ENCODE results near the gene GARRE1. TPM values are rescaled to one million over a fixed set of nuclear protein-coding genes. Genes with fewer than 3 reads are reported as not detected.
A peak's percentile ranks its signal among the peaks of the same experiment; 100 is the strongest.
"Not testable (repeated sequence)": the region's sequence is repeated elsewhere in the genome, so short reads cannot be mapped to it uniquely, and the experiment has no call there.

The GARRE1 gene
- total RNA-seq, 1 donor from 2014 or later, result 9.2 TPM

DNA sequence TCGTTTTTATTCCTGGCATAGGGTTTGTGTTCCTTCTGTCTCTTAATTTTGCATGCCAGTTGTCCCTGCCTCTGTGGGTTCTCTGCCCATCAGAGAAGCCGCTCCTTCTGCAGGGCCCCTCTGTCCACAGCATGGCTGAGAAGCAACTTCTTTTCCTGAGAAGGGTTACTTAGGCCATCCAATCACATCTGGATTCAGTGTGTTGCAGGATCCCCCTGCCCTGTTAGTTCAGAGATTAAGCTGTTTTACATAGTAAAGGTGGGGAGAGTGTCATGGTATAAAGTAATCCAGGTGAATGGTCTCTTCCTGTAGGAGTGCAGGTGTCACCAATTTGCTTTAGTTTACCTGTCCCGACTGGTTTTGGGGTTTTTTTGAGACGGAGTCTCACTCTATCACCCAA is 22.9 kb upstream of the GARRE1 start:
- DNase-seq (ENCODE audit: low spot score), result no peak
- ATAC-seq, result no peak

DNA sequence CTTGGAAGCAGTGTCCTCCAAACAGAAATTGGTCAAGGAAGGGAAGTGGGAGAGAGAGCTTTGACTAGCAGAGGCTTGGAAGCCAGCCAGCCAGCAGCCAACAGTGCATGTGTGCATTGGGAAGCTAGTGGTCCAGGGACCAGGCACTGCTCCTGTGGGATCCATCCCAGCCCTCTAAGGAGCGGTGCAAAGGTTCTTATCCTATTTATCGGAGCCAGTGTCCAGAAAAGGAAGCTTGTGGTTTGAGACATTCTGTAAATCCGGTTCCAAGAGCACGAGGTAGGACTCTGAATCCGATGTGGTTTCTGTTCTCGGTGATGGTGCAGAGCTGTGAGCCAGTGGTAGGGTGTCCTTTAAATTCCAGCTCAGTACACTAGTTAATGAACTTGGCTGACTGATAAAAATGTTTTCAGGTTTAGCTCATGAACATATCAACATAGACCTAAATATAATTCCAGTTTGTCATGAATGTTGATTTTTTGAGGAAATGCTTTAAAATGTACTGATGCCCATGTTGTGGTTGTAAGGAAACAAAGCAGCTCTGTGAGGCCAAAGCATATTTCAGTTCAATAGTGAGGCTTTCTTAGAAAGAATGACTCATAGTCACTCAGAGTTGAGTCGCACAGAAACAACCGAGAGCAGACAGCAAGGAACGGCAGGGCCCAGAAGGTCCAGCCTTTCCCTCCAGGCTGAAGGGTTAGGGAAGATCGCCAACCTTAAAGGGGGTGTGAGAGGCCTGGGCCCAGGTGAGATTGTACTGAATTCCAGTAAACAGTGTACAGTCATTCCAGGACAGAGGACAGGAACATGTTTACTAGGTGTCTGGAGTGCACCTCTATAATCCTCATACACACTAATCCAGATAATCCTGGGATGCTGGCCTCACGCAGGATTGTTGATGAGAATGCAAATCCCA is 21.5 kb upstream of the GARRE1 start:
- DNase-seq (ENCODE audit: low spot score) (no peak), ATAC-seq (peak; percentile 14)

DNA sequence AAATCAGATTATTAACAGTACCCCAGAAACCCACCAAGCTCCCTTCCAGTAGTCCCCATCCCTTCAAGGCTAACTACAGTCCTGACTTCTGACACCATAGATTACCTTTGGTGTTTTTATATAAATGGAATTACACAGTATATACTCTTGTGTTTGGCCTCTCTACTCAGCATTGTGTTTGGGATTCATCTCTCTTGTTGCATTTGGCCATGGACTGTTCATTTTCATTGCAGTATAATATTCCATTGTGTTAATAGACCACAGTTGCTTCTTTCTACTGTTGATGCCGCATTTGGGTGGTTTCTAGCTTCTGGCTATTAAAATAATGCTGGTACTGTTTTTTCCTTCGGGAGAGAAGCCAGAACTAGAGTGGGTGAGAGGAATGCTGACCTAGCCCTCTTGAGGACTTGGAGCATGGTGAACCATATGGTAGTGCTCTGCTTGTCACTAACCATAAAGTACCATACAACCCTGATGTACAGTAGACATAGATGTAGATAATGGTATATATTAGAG is 18.9 kb upstream of the GARRE1 start:
- DNase-seq (ENCODE audit: low spot score) (no peak), ATAC-seq (no peak)

DNA sequence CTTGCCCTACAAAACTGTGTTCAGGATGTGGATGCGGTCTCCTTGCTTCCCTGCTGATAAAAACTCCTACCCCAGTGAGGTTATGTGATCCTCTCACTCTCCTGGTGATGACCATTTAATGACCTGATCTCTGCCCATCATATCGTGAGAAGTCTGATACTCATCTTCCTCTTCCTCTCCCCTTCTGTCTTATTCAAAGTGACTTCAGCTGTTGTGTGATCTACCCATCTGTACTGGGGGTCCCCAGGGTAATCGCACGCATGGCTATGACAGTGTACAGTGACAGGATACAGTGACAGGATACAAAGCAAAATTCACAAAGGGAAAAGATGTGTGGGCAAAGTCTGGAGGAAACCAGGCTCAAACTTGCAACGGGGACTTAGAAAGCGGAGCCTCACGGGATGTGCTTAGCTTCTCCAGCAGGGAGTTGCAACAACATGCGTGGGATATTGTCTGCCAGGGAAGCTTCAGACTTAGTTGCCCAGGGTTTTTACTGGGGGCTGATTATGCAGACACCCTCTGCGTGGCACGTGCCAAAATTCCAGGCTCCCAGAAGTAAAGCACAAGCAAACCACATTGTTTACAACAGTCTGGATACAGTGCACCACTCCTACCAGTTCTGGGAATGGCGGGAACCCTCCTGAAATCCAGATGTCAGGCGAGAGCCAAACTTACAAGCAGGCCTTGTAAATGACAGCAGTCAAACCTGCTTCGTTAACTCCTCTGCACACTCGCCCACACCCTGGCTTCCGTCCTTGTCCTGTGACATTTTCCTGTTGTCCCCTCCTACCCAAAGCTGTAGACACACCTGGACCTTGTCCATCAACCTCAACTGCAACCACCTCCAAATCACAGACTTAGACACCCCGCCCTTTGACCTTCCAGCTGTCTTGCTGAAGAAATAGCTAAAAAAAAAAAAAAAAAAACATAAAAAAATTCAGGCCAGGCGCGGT is 18.0 kb upstream of the GARRE1 start:
- ATAC-seq, result peak; percentile 82
- DNase-seq (ENCODE audit: low spot score), result peak; percentile 72

DNA sequence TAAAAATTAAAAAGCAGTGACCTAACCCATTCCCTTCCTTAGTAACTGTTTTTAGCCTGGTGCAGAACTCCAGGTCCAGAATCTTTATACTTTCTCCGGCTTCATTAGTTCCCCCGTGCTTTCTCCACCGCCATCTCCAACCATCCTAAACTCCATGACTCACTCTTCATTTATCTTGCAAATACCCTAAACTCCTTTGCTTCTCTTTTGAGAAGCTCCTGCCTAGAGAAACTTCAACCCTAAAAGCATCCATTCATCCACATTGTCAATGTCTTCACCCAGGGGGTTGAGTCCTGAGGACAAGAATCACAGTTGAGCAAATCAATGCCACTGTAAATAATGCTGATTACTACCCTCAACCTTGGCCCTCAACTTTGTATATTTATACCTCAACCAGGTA is 17.1 kb upstream of the GARRE1 start:
- ATAC-seq (no peak), DNase-seq (ENCODE audit: low spot score) (no peak)

DNA sequence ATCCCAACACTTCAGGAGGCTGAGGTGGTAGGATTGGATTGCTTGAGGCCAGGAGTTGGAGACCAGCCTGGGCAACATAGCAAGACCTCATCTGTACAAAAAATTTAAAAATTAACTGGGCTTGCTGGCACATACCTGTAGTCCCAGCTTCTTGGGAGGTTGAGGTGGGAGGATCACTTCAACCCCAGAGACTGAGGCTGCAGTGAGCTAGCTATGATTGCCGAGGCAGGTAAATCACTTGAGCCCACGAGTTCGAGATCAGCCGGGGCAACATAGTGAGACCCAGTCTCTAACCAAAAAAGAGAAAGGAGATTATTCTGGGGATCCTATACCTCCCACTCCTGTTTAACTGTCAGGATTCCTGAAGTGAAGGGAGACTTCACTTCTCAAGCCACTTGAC is 16.4 kb upstream of the GARRE1 start:
- no peak for DNase-seq (ENCODE audit: low spot score)
- ATAC-seq, result no peak

DNA sequence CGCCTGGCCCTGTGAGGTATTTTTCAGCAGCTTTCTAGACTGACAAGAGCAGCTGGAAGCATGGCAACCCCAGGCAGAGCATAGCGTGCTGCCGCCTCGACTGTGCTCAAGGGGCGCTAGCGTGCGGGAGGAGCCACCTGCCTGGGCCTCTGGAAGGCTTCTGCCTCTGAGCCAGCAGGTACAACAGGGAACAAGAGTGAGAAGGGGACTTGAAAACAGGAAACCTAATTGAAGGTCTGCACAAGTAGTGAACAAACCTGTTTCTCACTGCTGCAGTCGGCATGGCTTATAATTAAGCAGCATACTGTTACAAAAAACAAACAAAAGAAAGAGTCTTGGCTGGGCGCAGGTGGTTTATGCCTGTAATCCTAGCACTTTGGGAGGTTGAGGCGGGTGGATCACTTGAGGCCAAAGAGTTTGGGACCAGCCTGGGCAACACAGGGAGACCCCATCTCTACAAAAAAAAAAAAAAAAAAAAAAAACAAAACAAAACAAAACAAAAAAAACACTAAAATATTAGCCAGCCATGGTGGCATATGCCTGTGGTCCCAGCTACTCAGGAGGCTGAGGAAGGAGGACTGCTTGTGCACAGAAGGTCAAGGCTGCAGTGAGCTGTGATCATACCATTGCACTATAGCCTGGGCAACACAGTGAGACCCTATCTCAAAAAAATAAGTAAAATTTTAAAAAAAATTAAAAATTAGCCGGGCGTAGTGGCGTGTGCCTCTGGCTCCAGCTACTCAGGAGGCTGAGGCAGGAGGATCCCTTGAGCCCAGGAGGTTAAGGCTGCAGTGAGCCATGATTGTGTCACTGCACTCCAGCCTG is 12.6 kb upstream of the GARRE1 start:
- DNase-seq (ENCODE audit: low spot score), result no peak
- ATAC-seq, result no peak

DNA sequence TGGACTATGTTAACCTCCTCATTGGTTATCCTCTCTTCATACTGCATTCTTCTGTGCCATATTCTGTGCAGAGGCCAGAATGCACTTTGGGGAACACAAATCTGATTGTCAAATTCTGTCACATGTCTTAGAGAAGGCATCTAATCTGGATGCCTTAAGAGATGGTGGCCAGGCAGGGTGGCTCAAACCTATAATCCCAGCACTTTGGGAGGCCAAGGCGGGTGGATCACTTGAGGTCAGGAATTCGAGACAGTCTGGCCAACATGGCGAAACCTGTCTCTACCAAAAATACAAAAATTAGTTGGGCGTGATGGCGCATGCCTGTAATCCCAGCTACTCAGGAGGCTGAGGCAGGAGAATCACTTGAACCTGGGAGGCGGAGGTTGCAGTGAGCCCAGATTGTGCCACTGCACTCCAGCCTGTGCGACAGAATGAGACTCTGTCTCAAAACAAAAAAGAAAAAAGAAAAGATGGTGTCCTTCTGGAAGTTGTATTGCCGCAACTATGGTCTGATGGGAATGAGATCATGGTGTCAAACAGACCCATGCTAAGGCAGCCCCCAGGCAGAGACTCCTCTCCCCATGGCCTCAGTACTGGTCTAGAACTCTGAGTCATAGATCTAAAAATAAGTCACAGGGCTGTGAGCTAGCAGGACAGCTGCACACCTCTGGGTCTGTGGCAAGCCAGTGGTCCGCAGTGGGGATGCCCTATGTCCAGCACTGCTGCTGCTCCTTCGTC is 11.0 kb upstream of the GARRE1 start:
- ATAC-seq, result peak; percentile 36
- not testable (repeated sequence) for DNase-seq (ENCODE audit: low spot score)

DNA sequence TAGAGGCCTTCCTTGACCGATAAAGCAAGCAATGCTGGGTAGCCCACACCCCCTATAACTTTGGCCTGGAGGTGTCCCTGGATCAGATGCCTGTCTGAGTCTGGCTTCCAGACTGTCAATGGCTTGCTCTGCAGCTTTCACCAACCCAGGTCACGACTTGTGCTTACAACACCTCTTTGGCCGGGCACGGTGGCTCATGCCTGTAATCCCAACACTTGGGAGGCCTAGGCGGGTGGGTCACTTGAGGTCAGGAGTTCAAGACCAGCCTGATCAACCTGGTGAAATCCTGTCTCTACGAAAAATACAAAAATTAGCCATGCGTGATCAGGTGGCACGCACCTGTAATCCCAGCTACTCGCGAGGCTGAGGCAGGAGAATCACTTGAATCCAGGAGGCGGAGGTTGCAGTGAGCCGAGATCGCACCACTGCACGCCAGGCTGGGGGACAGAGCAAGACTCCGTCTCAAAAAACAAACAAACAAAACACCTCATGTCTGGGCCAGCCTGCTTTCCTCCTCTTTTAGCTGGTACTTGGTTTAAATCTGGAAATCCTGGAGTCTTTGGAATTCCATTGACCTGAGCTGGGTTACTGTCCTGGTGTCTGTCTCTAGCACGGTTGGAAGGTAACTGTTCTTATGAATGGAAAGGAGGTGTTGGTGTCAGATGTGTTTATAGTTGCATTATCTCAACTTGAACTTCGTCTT is 10.3 kb upstream of the GARRE1 start:
- no peak for DNase-seq (ENCODE audit: low spot score)
- peak; percentile 63 for ATAC-seq

DNA sequence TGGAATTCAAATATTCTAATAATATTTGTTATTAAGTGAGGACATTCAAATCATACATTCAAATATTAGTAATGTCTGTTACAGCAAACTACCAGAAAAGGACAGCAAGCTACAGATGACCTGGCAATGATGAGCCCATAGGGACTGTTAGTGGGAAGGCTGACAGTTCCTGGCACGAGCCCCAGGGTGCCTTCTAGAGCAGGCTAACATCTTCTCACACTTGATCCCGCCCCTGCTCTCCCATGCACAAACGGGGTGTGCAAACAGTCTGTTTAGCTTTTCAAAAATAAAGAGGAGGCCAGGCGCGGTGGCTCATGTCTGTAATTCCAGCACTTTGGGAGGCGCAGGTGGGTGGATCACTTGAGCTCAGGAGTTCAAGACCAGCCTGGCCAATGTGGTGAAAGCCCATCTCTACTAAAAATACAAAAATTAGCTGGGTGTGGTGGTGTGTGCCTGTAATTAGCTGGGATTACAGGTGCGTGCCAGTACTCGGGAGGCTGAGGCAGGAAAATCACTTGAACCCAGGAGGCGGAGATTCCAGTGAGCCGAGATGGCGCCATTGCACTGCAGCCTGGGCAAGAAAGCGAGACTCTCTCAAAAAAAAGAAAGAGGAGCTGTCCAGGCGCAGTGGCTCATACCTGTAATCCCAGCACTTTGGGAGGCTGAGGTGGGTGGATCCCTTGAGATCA is 9.6 kb upstream of the GARRE1 start:
- DNase-seq (ENCODE audit: low spot score) (no peak), ATAC-seq (no peak)

DNA sequence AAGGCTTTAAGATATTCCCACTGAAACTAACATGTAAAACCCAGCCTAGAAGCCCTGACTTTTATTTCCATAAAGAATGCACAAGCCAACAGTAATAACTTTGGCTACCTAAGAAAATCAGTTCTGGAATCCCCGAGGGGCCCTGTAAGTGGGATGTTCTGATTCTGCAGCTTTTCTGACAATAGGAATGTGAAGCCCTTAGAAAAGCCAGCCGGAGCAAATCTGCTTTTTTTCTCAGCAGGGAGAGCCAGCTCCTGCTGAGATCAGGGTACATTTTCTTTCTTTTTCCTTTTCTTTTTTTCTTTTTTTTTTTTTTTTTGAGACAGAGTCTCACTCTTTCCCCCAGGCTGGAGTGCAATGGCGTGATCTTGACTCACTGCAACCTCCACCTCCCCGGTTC is 8.0 kb upstream of the GARRE1 start:
- DNase-seq (ENCODE audit: low spot score), result no peak
- no peak for ATAC-seq

DNA sequence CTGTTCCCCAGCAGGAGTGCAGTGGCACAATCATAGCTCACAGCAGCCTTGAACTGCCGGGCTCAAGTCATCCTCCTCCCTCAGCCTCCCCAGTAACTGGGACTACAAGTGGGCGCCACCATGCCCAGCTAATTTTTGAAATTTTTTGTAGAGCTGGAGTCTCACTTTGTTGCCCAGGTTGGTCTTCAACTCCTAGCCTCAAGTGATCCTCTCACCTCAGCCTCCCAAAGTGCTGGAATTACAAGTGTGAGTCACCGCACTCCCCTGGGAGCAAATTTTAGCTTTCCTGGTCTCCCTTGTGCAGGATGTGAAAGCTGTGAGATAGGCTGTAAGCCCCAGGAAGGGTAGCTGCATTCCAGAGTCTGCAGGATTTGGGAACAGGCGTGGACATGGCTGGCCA is 5.4 kb upstream of the GARRE1 start:
- DNase-seq (ENCODE audit: low spot score) (no peak), ATAC-seq (no peak)

DNA sequence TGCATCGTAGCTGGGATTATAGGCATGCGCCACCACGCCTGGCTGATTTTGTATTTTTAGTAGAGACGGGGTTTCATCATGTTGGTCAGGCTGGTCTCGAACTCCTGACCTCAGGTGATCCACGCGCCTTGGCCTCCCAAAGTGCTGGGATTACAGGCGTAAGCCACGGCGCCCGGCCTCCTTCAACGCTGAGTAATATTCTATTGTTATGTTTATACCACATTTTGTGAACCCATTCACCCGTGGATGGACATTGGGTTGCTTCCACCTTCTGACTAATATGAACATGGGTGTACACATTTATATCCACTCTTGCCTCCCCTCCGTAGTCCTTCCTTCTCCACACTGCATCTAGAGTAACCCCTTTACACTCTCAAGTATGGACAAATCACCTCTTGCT is 1.2 kb upstream of the GARRE1 start:
- ATAC-seq; DNase-seq (ENCODE audit: low spot score): not testable (repeated sequence)

DNA sequence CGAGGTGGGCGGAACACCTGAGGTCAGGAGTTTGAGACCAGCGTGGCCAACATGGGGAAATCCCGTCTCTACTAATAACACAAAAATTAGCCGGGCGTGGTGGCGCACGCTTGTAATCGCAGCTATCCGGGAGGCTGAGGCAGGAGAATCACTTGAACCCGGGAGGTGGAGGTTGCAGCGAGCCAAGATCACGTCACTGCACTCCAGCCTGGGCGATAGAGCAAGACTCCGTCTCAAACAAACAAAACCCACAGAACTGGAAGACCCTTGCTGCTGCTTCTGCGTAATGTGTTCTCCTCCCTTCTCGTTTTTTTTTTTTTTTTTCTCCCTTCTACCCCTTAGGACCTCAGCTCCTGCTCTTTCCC is 691 bp upstream of the GARRE1 start:
- DNase-seq (ENCODE audit: low spot score); ATAC-seq: not testable (repeated sequence)

DNA sequence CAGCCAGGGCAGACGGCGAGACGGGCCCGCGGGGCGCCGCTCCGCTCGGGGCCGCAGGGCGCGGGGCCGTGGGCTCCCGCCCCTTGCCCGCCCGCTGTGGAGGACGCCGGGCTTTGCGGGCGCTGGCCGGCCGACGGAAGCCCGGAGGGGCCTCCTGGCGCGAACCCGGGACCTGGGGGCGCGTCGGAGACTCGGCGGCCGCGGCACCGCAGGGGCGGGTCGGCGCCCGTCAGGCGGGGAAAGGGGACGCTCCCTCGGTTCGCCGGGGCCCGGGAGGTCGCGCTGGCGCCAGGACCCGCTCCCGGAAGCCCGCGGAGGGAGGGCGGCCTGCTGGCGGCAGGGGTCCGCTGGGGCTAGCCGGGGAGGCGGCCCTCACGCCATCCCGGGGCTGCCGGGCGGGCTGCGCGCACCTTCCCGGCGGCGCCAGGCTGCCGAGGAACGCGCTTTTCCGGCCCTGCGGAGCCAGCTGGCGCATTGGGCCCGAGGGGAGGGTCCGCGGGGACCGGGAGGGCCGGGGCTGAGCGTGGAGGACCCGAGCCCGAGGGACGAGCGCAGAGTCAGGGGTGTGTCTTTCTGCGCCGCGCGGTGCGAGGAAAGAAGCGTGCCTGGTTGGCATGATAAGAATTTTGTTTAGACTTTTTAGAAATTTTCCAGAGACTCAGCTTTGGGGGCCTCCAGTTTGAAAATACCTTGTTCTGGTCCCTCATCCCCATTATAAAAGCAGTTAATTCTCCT is 511 bp downstream of the GARRE1 start:
- DNase-seq (ENCODE audit: low spot score) (peak; percentile 57), ATAC-seq (peak; percentile 50)

DNA sequence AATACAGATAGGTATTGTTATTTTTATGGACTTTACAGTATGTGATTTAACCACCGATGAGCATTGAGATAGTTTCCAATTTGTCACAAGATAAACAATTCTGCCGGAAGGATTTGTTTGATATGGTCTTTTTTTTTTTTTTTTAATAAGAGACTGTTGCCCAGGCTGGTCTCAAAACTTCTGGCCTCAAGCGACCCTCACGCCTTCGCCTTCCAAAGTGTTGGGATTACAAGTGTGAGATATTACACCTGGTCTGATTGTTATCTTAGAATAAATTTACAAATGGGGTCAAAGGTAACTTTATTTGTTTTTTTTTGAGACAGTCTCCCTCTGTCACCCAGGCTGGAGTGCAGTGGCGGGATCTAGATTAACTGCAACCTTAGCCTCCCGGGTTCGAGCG is 1.2 kb downstream of the GARRE1 start:
- ATAC-seq (no peak), DNase-seq (ENCODE audit: low spot score) (no peak)

DNA sequence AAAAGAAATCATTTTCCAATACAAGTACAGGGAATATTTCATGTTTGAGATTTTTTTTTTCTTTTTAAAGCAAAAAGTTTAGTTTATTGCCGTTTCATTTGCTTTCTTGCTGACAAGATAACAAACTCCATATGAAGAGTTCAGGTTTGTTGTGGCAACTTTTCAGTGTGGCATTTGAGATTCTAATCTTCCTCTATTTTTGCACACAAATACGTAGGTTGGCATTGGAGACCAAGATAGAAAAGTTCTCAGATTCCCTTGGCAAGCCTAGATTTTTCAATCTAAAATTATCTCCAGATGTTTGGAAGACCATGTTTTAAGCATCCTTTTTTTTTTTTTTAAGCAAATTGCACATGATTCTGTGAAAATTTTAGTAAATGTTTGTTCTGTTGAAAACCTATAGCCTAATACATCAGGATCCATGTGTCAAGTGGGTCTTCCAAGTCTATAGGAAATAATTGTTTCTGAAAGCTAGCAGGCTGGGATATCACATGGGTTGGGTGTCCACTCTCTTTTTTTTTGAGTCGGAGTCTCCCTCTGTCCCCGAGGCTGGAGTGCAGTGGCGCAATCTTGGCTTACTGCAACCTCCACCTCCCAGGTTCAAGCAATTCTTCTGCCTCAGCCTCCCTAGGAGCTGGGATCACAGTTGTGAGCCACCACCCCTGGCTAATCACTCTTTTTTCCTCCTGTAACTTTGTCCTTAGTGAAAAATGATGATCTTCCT is 2.6 kb downstream of the GARRE1 start:
- ATAC-seq (peak; percentile 24), DNase-seq (ENCODE audit: low spot score) (no peak)
